Measurements from ENCODE around the gene NUB1.

NUB1 gene

GRCh38 chr7:151427705-151428377 is 86.2 kb downstream of the NUB1 start:
- no peak for DNase-seq
